H1 (cell line): ENCODE measurements around the gene WDR81. TPM values are rescaled to one million over a fixed set of nuclear protein-coding genes. Genes with fewer than 3 reads are reported as not detected.

Experiments used
- CTCF ChIA-PET: fragments of 300-600 bp; sonication (Branson Sonifier 250); formaldehyde crosslinking; loops from one replicate; lab custom pipeline; 2021; ENCODE audit not compliant: partially characterized antibody; lab: Charles Lee
- POLR2A ChIA-PET: fragments of 300-600 bp; sonication (Branson Sonifier 250); formaldehyde crosslinking; loops from one replicate; lab custom pipeline; 2021; ENCODE audit warnings: inconsistent platforms; ENCODE audit not compliant: partially characterized antibody; lab: Charles Lee
- DNase-seq, 2 experiments: peaks; one replicate each; pipeline versions ENCODE4 v3.0.0 to v3.0.0-alpha.2; 2010 to 2022; ENCODE audit warnings: low spot score in 2 of 2, low read depth in 1 of 2, mixed read lengths in 1 of 2
- FAIRE-seq: peaks from 2 replicates; lab custom pipeline; 2011; peaks lifted over from hg19 to GRCh38; lab: Jason Lieb, UNC
- H2AFZ ChIP-seq: 2 replicates; pipeline ENCODE4 v1.8.1; 2012; ENCODE audit warnings: low read length, inconsistent platforms
- H2AK5ac ChIP-seq: 2 replicates; pipeline ENCODE4 v1.6.1; 2013; ENCODE audit warnings: low read depth, low read length
- H2BK120ac ChIP-seq: replicated peaks from 2 replicates; pipeline ENCODE3; 2013; ENCODE audit warnings: low read depth, low read length, inconsistent platforms
- H2BK12ac ChIP-seq: 2 replicates; pipeline ENCODE4 v1.6.1; 2013; ENCODE audit warnings: low read depth, low read length
- H2BK15ac ChIP-seq: 2 replicates; pipeline ENCODE4 v1.6.1; 2013; ENCODE audit warnings: low read length
- H2BK20ac ChIP-seq: 2 replicates; pipeline ENCODE4 v1.6.1; 2013; ENCODE audit warnings: low read length
- H2BK5ac ChIP-seq: 2 replicates; pipeline ENCODE4 v1.6.1; 2013; ENCODE audit warnings: low read depth, low read length
- H3K14ac ChIP-seq: 2 replicates; pipeline ENCODE4 v1.6.1; 2013; ENCODE audit warnings: inconsistent platforms; ENCODE audit not compliant: insufficient read length
- H3K18ac ChIP-seq: 2 replicates; pipeline ENCODE4 v1.6.1; 2013; ENCODE audit warnings: low read length; ENCODE audit errors: extremely low read depth
- H3K23ac ChIP-seq: 2 replicates; pipeline ENCODE4 v1.6.1; 2013; ENCODE audit warnings: inconsistent platforms; ENCODE audit not compliant: insufficient read length
- H3K23me2 ChIP-seq: 2 replicates; pipeline ENCODE4 v1.6.1; 2013; ENCODE audit warnings: low read depth, low read length
- H3K27ac ChIP-seq: 2 replicates; pipeline ENCODE4 v1.6.1; 2011; ENCODE audit warnings: low read depth, low read length, inconsistent platforms
- H3K27me3 ChIP-seq, 4 experiments: replicated peaks in 1 of 4; 1 replicate in 1 of 4; 2 replicates in 3 of 4; pipeline versions ENCODE4 v1.6.1 to v1.8.1; 2011 to 2013; ENCODE audit warnings: low read length in 3 of 4, mild to moderate bottlenecking in 3 of 4, inconsistent platforms in 2 of 4, mixed read lengths in 2 of 4, moderate library complexity in 1 of 4; ENCODE audit not compliant: control insufficient read depth in 3 of 4, insufficient read depth in 3 of 4; ENCODE audit errors: extremely low read depth in 1 of 4
- H3K36me3 ChIP-seq, 4 experiments: 2 replicates each; pipeline versions ENCODE4 v1.6.1 to v1.8.1; 2011 to 2013; ENCODE audit warnings: mild to moderate bottlenecking in 4 of 4, low read length in 3 of 4, moderate library complexity in 2 of 4, control low read depth in 1 of 4, inconsistent platforms in 1 of 4; ENCODE audit not compliant: insufficient read depth in 4 of 4, control insufficient read depth in 2 of 4
- H3K4ac ChIP-seq: replicated peaks from 2 replicates; pipeline ENCODE3; 2013; ENCODE audit warnings: low read length, low read depth, mixed read lengths, inconsistent platforms; ENCODE audit not compliant: insufficient read length
- H3K4me1 ChIP-seq, 4 experiments: replicated peaks in 1 of 4; 1 replicate in 1 of 4; 2 replicates in 3 of 4; pipeline versions ENCODE4 v1.6.1 to v1.8.1; 2011 to 2013; ENCODE audit warnings: low read length in 3 of 4, inconsistent platforms in 2 of 4, mixed read lengths in 1 of 4; ENCODE audit not compliant: insufficient read depth in 4 of 4, control insufficient read depth in 3 of 4
- H3K4me2 ChIP-seq, 2 experiments: 2 replicates each; pipeline versions ENCODE4 v1.6.1 to v1.8.1; 2011 to 2013; ENCODE audit warnings: low read depth in 2 of 2, low read length in 2 of 2, control low read depth in 1 of 2, inconsistent platforms in 1 of 2, mild to moderate bottlenecking in 1 of 2; ENCODE audit not compliant: insufficient read depth in 1 of 2
- H3K4me3 ChIP-seq, 4 experiments: fragments of 200-600, 300-600 bp in 1 of 4; sonication (generic), shearing (Covaris generic), sonication (Bioruptor Twin) in 1 of 4; 2 replicates each; pipeline versions ENCODE4 v1.5.1 to v1.8.1; 2011 to 2016; ENCODE audit warnings: low read length in 4 of 4, low read depth in 3 of 4, control low read depth in 2 of 4, inconsistent platforms in 2 of 4, mild to moderate bottlenecking in 2 of 4, mixed read lengths in 1 of 4, moderate library complexity in 1 of 4; ENCODE audit not compliant: insufficient read depth in 2 of 4; ENCODE audit errors: extremely low read depth in 1 of 4
- H3K56ac ChIP-seq: replicated peaks from 2 replicates; pipeline ENCODE3; 2013; ENCODE audit warnings: low read depth, mild to moderate bottlenecking, mixed read lengths, low read length, inconsistent platforms; ENCODE audit not compliant: insufficient read length
- H3K79me1 ChIP-seq: 2 replicates; pipeline ENCODE4 v1.6.1; 2013; ENCODE audit warnings: low read depth, low read length, control low read depth
- H3K79me2 ChIP-seq, 2 experiments: 2 replicates each; pipeline versions ENCODE4 v1.6.1 to v1.8.1; 2012 to 2013; ENCODE audit warnings: low read length in 2 of 2, mild to moderate bottlenecking in 2 of 2, inconsistent platforms in 1 of 2; ENCODE audit not compliant: insufficient read depth in 2 of 2, control insufficient read depth in 1 of 2
- H3K9ac ChIP-seq, 4 experiments: replicated peaks in 1 of 4; 1 replicate in 1 of 4; 2 replicates in 3 of 4; pipeline versions ENCODE4 v1.6.1 to v1.8.1; 2011 to 2013; ENCODE audit warnings: low read depth in 3 of 4, low read length in 3 of 4, control low read depth in 2 of 4, mild to moderate bottlenecking in 2 of 4, moderate library complexity in 2 of 4, inconsistent platforms in 1 of 4; ENCODE audit errors: extremely low read depth in 1 of 4
- H3K9me3 ChIP-seq, 2 experiments: 2 replicates each; pipeline versions ENCODE4 v1.6.1 to v1.8.1; 2012 to 2013; ENCODE audit warnings: mild to moderate bottlenecking in 2 of 2, moderate library complexity in 2 of 2, control low read depth in 1 of 2, inconsistent platforms in 1 of 2, low read depth in 1 of 2, low read length in 1 of 2, mixed read lengths in 1 of 2; ENCODE audit not compliant: insufficient read depth in 2 of 2
- H4K20me1 ChIP-seq, 2 experiments: replicated peaks in 1 of 2; 2 replicates each; pipeline versions ENCODE3 to v1.8.1; 2011 to 2013; ENCODE audit warnings: inconsistent platforms in 2 of 2, low read length in 2 of 2, mild to moderate bottlenecking in 1 of 2; ENCODE audit not compliant: insufficient read depth in 2 of 2, control insufficient read depth in 1 of 2
- H4K5ac ChIP-seq: 2 replicates; pipeline ENCODE4 v1.6.1; 2013; ENCODE audit warnings: low read length, low read depth, mixed read lengths, inconsistent platforms; ENCODE audit not compliant: insufficient read length
- H4K8ac ChIP-seq: 2 replicates; pipeline ENCODE4 v1.8.0; 2013; ENCODE audit warnings: mild to moderate bottlenecking, moderate library complexity, low read length, inconsistent platforms; ENCODE audit not compliant: insufficient read depth; ENCODE audit errors: extremely low read depth
- H4K91ac ChIP-seq: replicated peaks from 2 replicates; pipeline ENCODE3; 2013; ENCODE audit warnings: low read length, mixed read lengths, inconsistent platforms; ENCODE audit not compliant: insufficient read length
- CBX5 ChIP-seq: fragments of 300-800, 300-1000 bp; sonication (generic); IDR thresholded peaks from 2 replicates; pipeline ENCODE4 v1.7.1; 2016; ENCODE audit warnings: antibody characterized with exemption, low read length, low read depth
- WGBS, 2 experiments: shearing (Covaris generic) in 1 of 2; methylation state at CpG; one replicate each; pipeline versions ENCODE4 v1.1.6 to v1.1.7; 2013 to 2015; ENCODE audit warnings: low lambda C conversion rate in 2 of 2, mixed read lengths in 2 of 2, inconsistent platforms in 1 of 2, low coverage in 1 of 2, missing lambda C conversion rate in 1 of 2; ENCODE audit not compliant: insufficient replicate concordance in 2 of 2, insufficient coverage in 1 of 2, insufficient read length in 1 of 2; ENCODE audit errors: extremely low coverage in 1 of 2, missing lambda C conversion rate in 1 of 2; 5-methylcytosine and 5-hydroxymethylcytosine counted together
- polyA plus RNA-seq, 7 experiments: library from polyadenylated mRNA; depleted of rRNA in 3 of 7; stranded (reverse) in 5 of 7; unstranded in 2 of 7; fragments of >200 nt in 5 of 7; fragments of 200-250 nt in 2 of 7; gene quantifications; 1 replicate in 5 of 7; 2 replicates in 1 of 7; 4 replicates in 1 of 7; pipeline versions ENCODE4 v1.2.1 to v1.2.3, GENCODE V29; 2011 to 2013; ENCODE audit warnings: missing spikeins in 2 of 7, mixed read lengths in 2 of 7
- total RNA-seq: library from RNA; stranded (reverse); fragmentation: NEBNext Ultra II Directional; extraction: Animal tissue kit (Norgen Biotek cat#: 25700); gene quantifications from 2 replicates; pipeline ENCODE4 v1.2.1, GENCODE V29; 2021

Gene WDR81
- total and polyA plus RNA-seq, 2 of the 8 experiments (the other 6 are each of a cell fraction or from before 2014, with no cell fraction given), result 9.1 to 12.3 TPM

GRCh38 chr17:1773696-1774181 lies 49.2 kb downstream of the WDR81 start:
- FAIRE-seq, result no peak
- no peaks in the 10 kb centered on the region for H3K23me2 ChIP-seq
- no peak overlapping the region for H3K4me3 ChIP-seq
- no peak overlapping the region for H2AK5ac ChIP-seq
- no peak overlapping the region for H3K14ac ChIP-seq
- no peaks in the 10 kb centered on the region for H3K79me2 ChIP-seq
- ChIA-PET CTCF (interaction anchor here (0.8 to 6.9 kb wide), 5 partner anchors 10 to 201 kb away, joined by 3 to 42 read pairs (median 4); no protein-coding TSS in a partner anchor), POLR2A (interaction anchor here (1.1 to 1.5 kb wide), 9 partner anchors 10 to 94 kb away, joined by 3 to 5 read pairs (median 3); no protein-coding TSS in a partner anchor)
- peaks cover 0 to 7% (median 5%) of the 10 kb centered on the region in 4 experiments; a peak in 5 of 7 replicates for H3K4me1 ChIP-seq
- no peak overlapping the region for H3K9ac ChIP-seq
- no peak overlapping the region for H2AFZ ChIP-seq
- no peak overlapping the region for H3K56ac ChIP-seq
- no peak overlapping the region for H3K4ac ChIP-seq
- H4K91ac ChIP-seq, result no peak overlapping the region
- no peak overlapping the region for H3K18ac ChIP-seq
- H3K23ac ChIP-seq, result no peak overlapping the region
- no peak overlapping the region for H4K5ac ChIP-seq
- no peak for DNase-seq
- no peak overlapping the region for H2BK12ac ChIP-seq
- H3K9me3 ChIP-seq, result no peaks in the 10 kb centered on the region
- H3K27me3 ChIP-seq, result no peaks in the 10 kb centered on the region
- H3K79me1 ChIP-seq, result no peaks in the 10 kb centered on the region
- H2BK20ac ChIP-seq, result no peak overlapping the region
- peaks cover 2 to 5% of the 10 kb centered on the region in 2 experiments for H4K20me1 ChIP-seq
- H2BK15ac ChIP-seq, result no peak overlapping the region
- peaks cover 4 to 33% (median 12%) of the 10 kb centered on the region in 4 experiments; a peak in 6 of 8 replicates for H3K36me3 ChIP-seq
- H3K27ac ChIP-seq, result no peak overlapping the region
- no peak for TF ChIP-seq CBX5
- no peak overlapping the region for H4K8ac ChIP-seq
- WGBS, 2 experiments, result 86% methylated on average over 7 of the region's 7 CpGs; no CpG with 5 or more reads in 1 of the 2 experiments
- no peak overlapping the region for H2BK5ac ChIP-seq
- H3K4me2 ChIP-seq, result no peak overlapping the region
- H2BK120ac ChIP-seq, result no peak overlapping the region
